Measurements from ENCODE around the gene WDR90. TPM values are rescaled to one million over a fixed set of nuclear protein-coding genes. Genes with fewer than 3 reads are reported as not detected.

Gene WDR90
- total RNA-seq, 1 experiment from 2014 or later = 57.8 TPM

- ChIA-PET CTCF (interaction anchor here (0.6 to 0.8 kb wide), 3 partner anchors 9 to 342 kb away, joined by 3 to 5 read pairs (median 3); no protein-coding TSS in a partner anchor), POLR2A (interaction anchor here (1.2 to 1.5 kb wide), 2 partner anchors 10 to 15 kb away, joined by 6 to 10 read pairs; partner anchors contain the start of gene WDR24)
- peak within 1 kb of the TSS; percentile 79 for H3K4me3 Mint-ChIP-seq (ENCODE audit: unreplicated experiment)
- H3K4me3 ChIP-seq (ENCODE audit: low read depth, low read length) = peak within 1 kb of the TSS; percentile 67
- TF ChIP-seq, protein P1, sequence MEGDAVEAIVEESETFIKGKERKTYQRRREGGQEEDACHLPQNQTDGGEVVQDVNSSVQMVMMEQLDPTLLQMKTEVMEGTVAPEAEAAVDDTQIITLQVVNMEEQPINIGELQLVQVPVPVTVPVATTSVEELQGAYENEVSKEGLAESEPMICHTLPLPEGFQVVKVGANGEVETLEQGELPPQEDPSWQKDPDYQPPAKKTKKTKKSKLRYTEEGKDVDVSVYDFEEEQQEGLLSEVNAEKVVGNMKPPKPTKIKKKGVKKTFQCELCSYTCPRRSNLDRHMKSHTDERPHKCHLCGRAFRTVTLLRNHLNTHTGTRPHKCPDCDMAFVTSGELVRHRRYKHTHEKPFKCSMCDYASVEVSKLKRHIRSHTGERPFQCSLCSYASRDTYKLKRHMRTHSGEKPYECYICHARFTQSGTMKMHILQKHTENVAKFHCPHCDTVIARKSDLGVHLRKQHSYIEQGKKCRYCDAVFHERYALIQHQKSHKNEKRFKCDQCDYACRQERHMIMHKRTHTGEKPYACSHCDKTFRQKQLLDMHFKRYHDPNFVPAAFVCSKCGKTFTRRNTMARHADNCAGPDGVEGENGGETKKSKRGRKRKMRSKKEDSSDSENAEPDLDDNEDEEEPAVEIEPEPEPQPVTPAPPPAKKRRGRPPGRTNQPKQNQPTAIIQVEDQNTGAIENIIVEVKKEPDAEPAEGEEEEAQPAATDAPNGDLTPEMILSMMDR (IDR thresholded peaks at IDR 0.05; ENCODE audit: insufficient read depth in 1 of 2, low read depth in 1 of 2, low read length in 1 of 2, severe bottlenecking in 1 of 2, unreplicated experiment in 1 of 2) = no peak
- H3K27me3 Mint-ChIP-seq (ENCODE audit: insufficient read depth, unreplicated experiment) = no peaks in the 10 kb centered on the region
- H3K9me3 ChIP-seq = no peaks in the 10 kb centered on the region
- no peaks in the 10 kb centered on the region for H3K9me3 Mint-ChIP-seq (ENCODE audit: unreplicated experiment)
- no peaks in the 10 kb centered on the region for H3K4me1 Mint-ChIP-seq (ENCODE audit: low read depth, unreplicated experiment)
- 0 out of 2 replicates have a peak, but pooled peaks cover 4% of the 10 kb centered on the region for H3K36me3 ChIP-seq (ENCODE audit: control insufficient read depth, insufficient read depth, low read length)
- intact Hi-C loops (cut with micrococcal nuclease; ENCODE audit: unreplicated experiment) = no loop called here
- H3K4me1 ChIP-seq = peaks cover 30% of the 10 kb centered on the region
- DNase-seq = peak; percentile 90 to 93
- no TSS peak for BruUV-seq (replicated peaks)
- H3K27ac Mint-ChIP-seq (ENCODE audit: unreplicated experiment) = peak within 1 kb of the TSS; percentile 72
- peaks cover 59% of the 10 kb centered on the region for H3K36me3 Mint-ChIP-seq (ENCODE audit: insufficient read depth, unreplicated experiment)
- H3K27me3 ChIP-seq (replicated peaks; ENCODE audit: control insufficient read depth, insufficient read depth, low read length) = no peaks in the 10 kb centered on the region
These were observed 30.9 kb downstream of the WDR90 start, which contains the start of gene STUB1 for GRCh38 chr16:679814-680624. TSS of gene STUB1 (plus strand) at chr16:680410. CDS start at chr16:680526, 116 bp downstream.

- POLR2A ChIA-PET = interaction anchor here (1.2 to 1.5 kb wide), 2 partner anchors 9 to 15 kb away, joined by 6 to 10 read pairs; partner anchors contain the start of gene WDR24
- Histone ChIP-seq H3K36me3 (ENCODE audit: control insufficient read depth, insufficient read depth, low read length) (0 out of 2 replicates have a peak, but pooled peaks cover 4% of the 10 kb centered on the region), H3K4me1 (peaks cover 30% of the 10 kb centered on the region), H3K9me3 (no peaks in the 10 kb centered on the region), H3K4me3 (ENCODE audit: low read depth, low read length) (peak overlapping the region; percentile 51), H3K27me3 (replicated peaks; ENCODE audit: control insufficient read depth, insufficient read depth, low read length) (no peaks in the 10 kb centered on the region)
- no peak for DNase-seq
- intact Hi-C loops (cut with micrococcal nuclease; ENCODE audit: unreplicated experiment) = no loop called here
- Mint-ChIP-seq H3K36me3 (ENCODE audit: insufficient read depth, unreplicated experiment) (peaks cover 60% of the 10 kb centered on the region), H3K9me3 (ENCODE audit: unreplicated experiment) (no peaks in the 10 kb centered on the region), H3K4me3 (ENCODE audit: unreplicated experiment) (peak overlapping the region; percentile 79), H3K27ac (ENCODE audit: unreplicated experiment) (no peak overlapping the region), H3K4me1 (ENCODE audit: low read depth, unreplicated experiment) (no peaks in the 10 kb centered on the region), H3K27me3 (ENCODE audit: insufficient read depth, unreplicated experiment) (no peaks in the 10 kb centered on the region)
- CTCF ChIA-PET = interaction anchor here (0.6 to 0.8 kb wide), 4 partner anchors 10 to 341 kb away, joined by 3 to 5 read pairs (median 3); no protein-coding TSS in a partner anchor
- TF ChIP-seq, protein P1 (IDR thresholded peaks at IDR 0.05; ENCODE audit: insufficient read depth in 1 of 2, low read depth in 1 of 2, low read length in 1 of 2, severe bottlenecking in 1 of 2, unreplicated experiment in 1 of 2) = no peak
- BruUV-seq (replicated peaks) = no TSS peak
These were observed 31.4 kb downstream of the WDR90 start for GRCh38 chr16:680625-680945.

GRCh38 chr16:680967-681745 lies 32.0 kb downstream of the WDR90 start:
- peaks cover 35% of the 10 kb centered on the region for H3K4me1 ChIP-seq
- no peak for DNase-seq
- TF ChIP-seq, protein P1 (IDR thresholded peaks at IDR 0.05; ENCODE audit: insufficient read depth in 1 of 2, low read depth in 1 of 2, low read length in 1 of 2, severe bottlenecking in 1 of 2, unreplicated experiment in 1 of 2) = no peak
- Mint-ChIP-seq H3K4me3 (ENCODE audit: unreplicated experiment) (peak overlapping the region; percentile 79), H3K36me3 (ENCODE audit: insufficient read depth, unreplicated experiment) (peaks cover 66% of the 10 kb centered on the region), H3K27ac (ENCODE audit: unreplicated experiment) (peak overlapping the region; percentile 16), H3K9me3 (ENCODE audit: unreplicated experiment) (no peaks in the 10 kb centered on the region), H3K27me3 (ENCODE audit: insufficient read depth, unreplicated experiment) (no peaks in the 10 kb centered on the region), H3K4me1 (ENCODE audit: low read depth, unreplicated experiment) (no peaks in the 10 kb centered on the region)
- ChIA-PET CTCF (interaction anchor here (0.8 kb wide), 1 partner anchor 88 kb away, joined by 3 read pairs; no protein-coding TSS in a partner anchor), POLR2A (interaction anchor here (1.2 to 1.5 kb wide), 2 partner anchors 9 to 14 kb away, joined by 6 to 10 read pairs; partner anchors contain the start of gene WDR24)
- H3K4me3 ChIP-seq (ENCODE audit: low read depth, low read length) = peak overlapping the region; percentile 51
- intact Hi-C loops (cut with micrococcal nuclease; ENCODE audit: unreplicated experiment) = no loop called here
- no peaks in the 10 kb centered on the region for H3K9me3 ChIP-seq
- no TSS peak for BruUV-seq (replicated peaks)
- 0 out of 2 replicates have a peak, but pooled peaks cover 4% of the 10 kb centered on the region for H3K36me3 ChIP-seq (ENCODE audit: control insufficient read depth, insufficient read depth, low read length)
- H3K27me3 ChIP-seq (replicated peaks; ENCODE audit: control insufficient read depth, insufficient read depth, low read length) = no peaks in the 10 kb centered on the region

All from Caco-2 (cell line).